Kidney glomerular epithelial cell (primary cell): ENCODE results near the gene NLGN1.
A peak's percentile ranks its signal among the peaks of the same experiment; 100 is the strongest.
"Not testable (repeated sequence)": the region's sequence is repeated elsewhere in the genome, so short reads cannot be mapped to it uniquely, and the experiment has no call there.

Experiments
- DNase-seq: peaks from one replicate; lab custom pipeline; 2025; lab: John Stamatoyannopoulos, UW

Gene NLGN1

GRCh38 chr3:174220775-174221554 is 823.4 kb downstream of the NLGN1 start:
- no peak for DNase-seq

GRCh38 chr3:174223042-174223441 is 825.5 kb downstream of the NLGN1 start:
- no peak for DNase-seq

- peak; percentile 8 for DNase-seq
Measured at GRCh38 chr3:174223626-174224025, 826.1 kb downstream of the NLGN1 start.

- no peak for DNase-seq
Measured at GRCh38 chr3:174229916-174230315, 832.4 kb downstream of the NLGN1 start.

GRCh38 chr3:174232028-174232657 is 834.6 kb downstream of the NLGN1 start:
- not testable (repeated sequence) for DNase-seq

GRCh38 chr3:174232658-174233429 is 835.3 kb downstream of the NLGN1 start:
- no peak for DNase-seq

GRCh38 chr3:174233511-174233910 is 836.0 kb downstream of the NLGN1 start:
- no peak for DNase-seq

- no peak for DNase-seq
Measured at GRCh38 chr3:174242311-174243041, 844.9 kb downstream of the NLGN1 start.

GRCh38 chr3:174243171-174243570 is 845.6 kb downstream of the NLGN1 start:
- peak; percentile 39 for DNase-seq

- no peak for DNase-seq
Measured at GRCh38 chr3:174247687-174248152, 850.2 kb downstream of the NLGN1 start.

GRCh38 chr3:174251681-174252080 is 854.1 kb downstream of the NLGN1 start:
- no peak for DNase-seq

- DNase-seq: no peak
Measured at GRCh38 chr3:174253196-174253823, 855.8 kb downstream of the NLGN1 start.

- DNase-seq: no peak
Measured at GRCh38 chr3:174253940-174254339, 856.4 kb downstream of the NLGN1 start.

- no peak for DNase-seq
Measured at GRCh38 chr3:174255454-174255853, 857.9 kb downstream of the NLGN1 start.

- DNase-seq: no peak
Measured at GRCh38 chr3:174266476-174266875, 868.9 kb downstream of the NLGN1 start.

GRCh38 chr3:174268061-174268460 is 870.5 kb downstream of the NLGN1 start:
- DNase-seq: no peak

- DNase-seq: no peak
Measured at GRCh38 chr3:174268586-174268985, 871.0 kb downstream of the NLGN1 start.

- DNase-seq: peak; percentile 19
Measured at GRCh38 chr3:174270841-174271240, 873.3 kb downstream of the NLGN1 start.

- no peak for DNase-seq
Measured at GRCh38 chr3:174275336-174275735, 877.8 kb downstream of the NLGN1 start.

GRCh38 chr3:174276826-174277225 is 879.3 kb downstream of the NLGN1 start:
- DNase-seq: no peak

- DNase-seq: no peak
Measured at GRCh38 chr3:174278094-174278493, 880.5 kb downstream of the NLGN1 start.

- DNase-seq: no peak
Measured at GRCh38 chr3:174280186-174280585, 882.6 kb downstream of the NLGN1 start.
